GM21737 (cell line): ENCODE results near the gene CHST11.
A peak's percentile ranks its signal among the peaks of the same experiment; 100 is the strongest.

Source experiments
- ATAC-seq: cut with Tn5 transposase; IDR thresholded peaks from one replicate; pipeline ENCODE4 v1.9.1; 2021; ENCODE audit warnings: mild to moderate bottlenecking, moderate library complexity; ENCODE audit not compliant: unreplicated experiment

The CHST11 gene

DNA sequence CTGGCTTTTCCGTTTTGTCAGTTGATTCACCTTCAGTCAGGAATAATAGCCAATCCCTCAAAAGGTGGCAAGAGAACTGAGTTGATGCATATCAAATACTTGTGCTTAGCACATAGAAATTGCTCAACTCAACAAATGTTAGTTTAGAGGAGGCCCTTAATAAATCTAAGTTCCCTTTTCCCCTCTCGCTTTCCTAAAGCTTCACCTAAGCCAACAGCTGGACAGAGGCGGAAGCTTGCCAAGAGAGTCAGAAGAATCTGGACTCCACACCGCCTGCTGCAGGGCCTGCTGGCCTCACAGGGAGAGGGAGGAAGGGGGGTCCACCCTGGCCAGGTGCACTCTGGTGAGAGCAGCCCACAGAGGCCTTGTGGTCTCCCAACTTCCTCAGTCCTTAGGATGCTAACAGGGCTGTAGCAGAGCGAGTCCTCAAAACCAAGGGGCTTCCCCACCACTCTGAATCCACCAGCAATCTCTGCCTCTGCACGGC lies 213.1 kb downstream of the CHST11 start:
- ATAC-seq: peak; percentile 69

DNA sequence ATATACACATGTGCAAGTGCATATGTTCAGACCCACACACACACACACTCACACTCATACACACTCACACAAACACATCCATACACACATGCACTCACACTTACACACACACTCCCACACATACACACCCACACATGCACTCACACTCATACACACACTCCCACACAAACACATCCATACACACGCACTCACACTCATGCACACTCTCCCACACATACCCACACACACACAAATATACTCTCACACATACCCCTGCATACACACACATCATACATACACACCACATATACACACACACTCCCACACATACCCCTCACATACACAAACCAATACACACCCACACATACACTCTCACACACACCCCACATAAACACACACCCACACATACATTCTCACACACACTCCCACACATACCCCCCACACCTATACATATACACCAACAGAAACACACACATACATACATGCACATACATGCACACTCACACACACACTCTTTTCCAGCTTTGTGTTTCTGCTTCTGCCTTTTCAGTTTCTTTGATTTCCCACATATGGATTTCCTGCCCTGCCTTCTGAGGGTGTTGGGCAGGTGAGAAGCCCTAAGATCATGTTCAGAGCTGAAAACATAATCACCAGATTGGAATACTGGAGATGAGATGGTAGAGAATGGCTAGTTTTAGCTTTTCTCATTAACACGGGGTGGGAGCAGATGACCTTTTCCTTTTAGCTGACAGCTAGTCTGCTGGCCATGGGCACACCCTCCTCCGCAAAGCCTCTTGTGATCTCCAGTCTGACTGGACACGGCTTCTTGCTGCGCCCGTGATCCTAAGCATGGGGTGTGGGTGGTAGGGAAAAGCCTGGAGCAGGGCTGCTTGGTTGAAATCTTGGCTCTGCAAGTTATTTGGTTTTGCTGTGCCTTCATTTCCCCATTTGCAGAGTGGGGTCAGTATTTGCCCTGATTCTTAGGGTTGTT lies 214.0 kb downstream of the CHST11 start:
- no peak for ATAC-seq

DNA sequence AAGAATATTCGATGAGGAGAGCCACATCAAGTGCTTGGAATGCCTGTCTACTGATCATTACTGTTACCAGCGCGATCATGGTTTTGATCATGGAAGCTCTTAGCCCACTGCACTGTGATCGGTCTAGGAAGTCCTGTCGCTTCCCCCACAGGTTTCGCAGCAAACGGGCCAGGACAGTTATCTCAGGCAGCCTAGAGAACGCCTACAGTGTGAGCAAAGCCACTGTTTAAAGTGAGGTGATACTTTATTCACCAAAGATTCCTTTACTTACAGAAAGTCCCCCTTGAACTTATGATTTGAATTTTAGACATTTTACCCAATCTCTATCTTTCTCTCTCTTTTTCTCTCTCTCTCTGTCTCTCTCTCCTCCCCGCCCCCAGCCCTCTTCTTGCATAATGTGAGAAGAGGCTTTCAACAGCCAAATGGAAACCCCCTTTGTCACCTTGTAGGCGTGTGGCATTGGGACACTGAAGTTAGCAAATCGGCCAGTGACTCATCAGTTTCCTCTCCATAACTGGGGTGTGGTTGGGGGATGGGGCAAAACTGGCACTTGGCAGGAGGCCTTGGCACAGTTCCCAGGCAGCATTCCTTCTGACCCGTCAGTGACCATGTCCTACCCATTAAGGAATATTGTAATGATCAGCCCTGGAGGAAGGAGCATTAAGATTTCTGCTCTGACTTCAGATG lies 214.8 kb downstream of the CHST11 start:
- peak; percentile 57 for ATAC-seq

DNA sequence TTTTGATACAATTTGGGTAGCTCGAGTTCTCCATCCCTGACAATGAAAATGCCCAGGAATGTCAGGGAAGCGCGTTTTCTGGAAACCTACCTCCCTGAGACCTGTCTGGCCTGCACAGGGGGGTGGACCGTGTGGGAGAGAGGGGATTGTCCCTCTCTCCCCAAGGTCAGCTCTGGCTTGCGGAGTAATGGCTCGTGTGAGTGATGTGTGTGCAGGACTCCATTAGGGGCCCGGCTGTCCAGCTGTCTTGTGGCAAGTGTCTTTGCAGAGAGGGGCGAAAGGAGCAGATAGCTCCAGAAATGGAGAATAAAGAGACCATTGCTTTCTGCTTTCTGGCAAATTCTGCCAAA lies 215.3 kb downstream of the CHST11 start:
- ATAC-seq: no peak

DNA sequence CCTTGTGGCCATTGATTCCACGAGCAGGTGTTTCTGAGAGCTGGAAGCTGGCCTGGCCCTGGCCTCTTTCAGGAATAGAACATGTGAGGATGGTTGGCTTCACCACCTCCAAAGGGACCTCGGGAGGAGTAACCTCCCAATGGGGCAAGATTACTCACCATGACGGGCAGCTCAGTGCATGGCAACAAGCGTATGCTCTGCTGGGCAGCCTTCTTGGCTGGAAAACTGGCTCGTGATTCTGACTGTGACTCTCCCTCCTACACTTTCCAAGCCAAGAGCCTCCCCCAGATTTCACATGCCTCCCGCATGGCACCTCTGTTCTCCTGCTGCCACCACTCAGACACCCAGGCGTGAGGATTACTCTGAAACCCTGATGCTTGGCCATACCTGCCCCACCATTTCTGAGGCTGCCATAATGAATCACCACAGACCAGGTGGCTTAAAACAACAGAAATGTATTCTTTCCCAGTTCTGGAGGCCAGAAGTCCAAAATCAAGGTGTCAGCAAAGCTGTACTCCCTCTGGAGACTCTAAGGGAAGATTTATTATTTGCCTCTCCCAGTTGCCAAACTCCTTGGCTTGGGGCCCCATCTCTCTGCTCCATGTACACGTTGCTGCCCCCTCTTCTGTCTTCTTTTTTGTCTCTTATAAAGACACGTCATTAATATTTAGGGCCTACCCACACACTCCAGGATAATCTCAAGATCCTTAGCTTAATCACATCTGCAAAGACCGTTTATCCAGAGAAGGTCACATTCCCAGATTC lies 215.9 kb downstream of the CHST11 start:
- ATAC-seq: no peak

DNA sequence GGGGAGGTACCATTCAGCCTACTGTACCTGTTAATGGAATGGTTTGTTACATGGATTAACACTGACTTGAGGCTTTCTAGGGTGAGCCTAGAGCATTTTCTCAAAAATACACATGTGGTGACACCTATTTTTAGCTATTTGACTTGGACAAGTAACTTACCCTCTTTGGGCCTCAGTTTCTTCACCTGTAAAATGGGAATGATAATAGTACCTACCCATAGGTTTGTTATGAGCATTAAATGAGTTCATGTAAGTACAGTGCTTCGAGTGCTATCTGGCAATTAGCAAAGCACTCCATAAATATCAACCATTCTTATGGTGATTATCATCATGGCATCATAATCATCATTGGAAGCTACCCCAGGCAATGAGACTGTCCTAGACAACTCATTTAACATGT lies 216.5 kb downstream of the CHST11 start:
- ATAC-seq: no peak

DNA sequence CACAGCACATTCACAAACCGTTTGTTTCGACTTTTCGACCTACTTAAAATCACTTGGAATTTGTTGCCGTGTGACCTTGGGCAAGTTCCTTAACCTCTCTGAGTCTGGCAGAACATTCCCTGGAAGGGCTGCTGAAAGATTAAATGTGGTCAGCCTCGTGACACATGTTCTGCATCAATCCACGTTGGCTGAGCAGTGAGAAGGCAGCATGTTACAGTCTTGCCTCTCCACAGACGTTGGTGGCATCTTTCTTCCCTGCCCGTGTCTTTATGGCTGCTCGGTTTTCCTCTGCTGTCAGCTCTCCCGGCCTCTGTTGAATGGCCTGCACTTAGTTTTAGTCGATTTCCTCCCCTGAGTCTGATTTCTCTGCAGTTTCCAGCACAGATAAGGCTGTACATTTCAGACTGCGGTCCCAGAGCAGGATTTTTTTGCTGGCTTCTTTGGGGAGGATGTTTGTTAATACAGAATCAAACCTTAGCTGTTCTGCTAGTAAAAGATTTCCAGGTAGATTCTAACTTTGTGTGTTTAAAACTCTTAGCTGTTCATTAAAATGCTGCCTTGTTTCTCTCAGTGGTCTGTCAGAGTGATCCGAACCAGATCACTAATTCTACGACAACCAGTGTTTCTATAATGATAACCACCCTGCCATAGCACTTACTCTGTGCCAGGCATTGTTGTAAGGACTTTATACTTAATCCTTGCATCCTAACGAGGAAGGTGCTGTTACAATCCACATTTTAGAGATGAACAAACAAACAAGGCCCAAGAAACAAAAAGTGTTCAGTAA lies 217.1 kb downstream of the CHST11 start:
- ATAC-seq: no peak

DNA sequence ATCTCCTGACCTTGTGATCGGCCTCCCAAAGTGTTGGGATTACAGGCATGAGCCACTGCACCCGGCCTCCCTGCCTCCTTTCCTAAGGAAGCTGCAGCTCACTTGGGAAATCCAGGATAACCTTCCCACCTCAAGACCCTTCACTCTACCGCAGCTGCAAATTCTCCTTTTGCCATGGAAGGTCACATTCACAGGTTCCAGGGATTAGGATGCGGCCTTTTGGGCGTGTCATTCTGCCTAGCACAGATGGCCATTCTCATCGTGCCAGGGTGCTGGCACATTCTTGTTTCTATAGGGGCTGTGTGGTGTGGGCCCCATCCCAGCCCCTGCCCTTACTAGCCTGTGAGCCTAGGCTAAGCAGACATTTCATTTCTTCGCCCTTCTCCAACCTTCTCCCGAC lies 219.9 kb downstream of the CHST11 start:
- ATAC-seq: no peak

DNA sequence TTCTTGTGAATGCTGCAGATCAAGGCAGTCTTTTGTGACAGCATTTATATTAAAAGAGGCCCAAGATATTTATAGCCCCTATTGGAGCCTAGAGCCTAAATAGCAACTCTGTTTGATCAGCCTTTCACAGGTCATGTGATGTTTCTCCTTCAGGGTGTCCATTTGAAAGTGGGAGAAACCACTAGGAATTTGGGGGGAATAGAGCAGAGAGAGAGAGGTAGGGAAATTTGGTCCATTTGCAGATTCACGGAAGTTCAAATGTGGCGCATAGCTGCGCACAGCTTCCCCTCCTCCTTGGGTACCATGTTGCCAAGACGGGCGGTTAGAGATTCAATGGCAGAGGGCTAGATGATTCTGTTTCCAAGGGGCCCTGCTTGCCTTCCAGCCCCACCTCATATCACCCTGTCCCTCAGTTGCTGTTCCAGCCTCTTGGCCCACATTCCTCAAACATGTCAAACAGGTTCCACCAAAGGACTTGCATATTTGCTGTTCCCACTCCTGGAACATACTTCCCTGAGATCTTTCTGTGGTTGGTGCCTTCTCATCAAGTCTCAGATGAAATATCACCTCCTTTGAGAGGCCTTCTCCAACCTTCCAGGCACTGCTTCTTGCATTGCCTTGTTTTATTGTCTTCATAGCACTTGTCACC lies 220.8 kb downstream of the CHST11 start:
- no peak for ATAC-seq

DNA sequence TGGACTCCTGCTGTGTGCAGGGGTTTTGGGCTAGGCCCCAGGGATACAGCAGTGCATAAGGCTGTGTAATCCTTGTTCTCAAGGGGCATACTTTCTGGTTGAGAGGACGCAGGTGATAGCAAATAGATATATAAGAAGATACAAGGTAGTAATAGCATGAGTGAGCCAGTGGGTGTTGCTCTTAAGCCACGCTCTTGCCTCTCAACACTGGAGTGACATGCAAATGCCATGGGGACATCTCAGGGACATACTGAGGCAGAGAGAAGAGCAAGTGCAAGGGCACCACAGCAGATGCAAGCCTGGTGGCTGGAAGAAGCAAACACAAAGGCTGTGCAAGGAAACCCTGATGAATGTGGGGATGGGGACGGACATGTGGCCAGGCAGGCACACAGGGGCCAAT lies 223.3 kb downstream of the CHST11 start:
- ATAC-seq: no peak

DNA sequence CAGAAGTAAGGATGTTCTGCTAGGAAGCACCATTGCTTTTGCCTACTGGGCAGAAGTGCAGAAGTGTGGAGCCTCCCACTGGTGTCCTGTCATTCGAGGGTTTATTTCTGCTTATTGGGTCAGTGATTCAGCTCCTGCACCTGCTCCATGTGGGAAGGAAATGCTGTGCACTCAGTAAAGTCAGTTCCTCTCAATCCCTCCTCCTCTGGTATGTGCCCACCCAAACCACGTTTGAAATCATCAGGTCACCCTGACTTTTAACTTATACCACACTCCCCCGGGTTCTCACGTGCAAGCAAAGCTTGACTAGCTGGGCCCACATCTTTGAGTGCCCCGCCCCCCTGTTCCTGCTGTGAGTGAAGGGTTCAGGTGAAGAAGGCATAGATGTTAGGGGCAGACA lies 223.7 kb downstream of the CHST11 start:
- ATAC-seq: no peak

DNA sequence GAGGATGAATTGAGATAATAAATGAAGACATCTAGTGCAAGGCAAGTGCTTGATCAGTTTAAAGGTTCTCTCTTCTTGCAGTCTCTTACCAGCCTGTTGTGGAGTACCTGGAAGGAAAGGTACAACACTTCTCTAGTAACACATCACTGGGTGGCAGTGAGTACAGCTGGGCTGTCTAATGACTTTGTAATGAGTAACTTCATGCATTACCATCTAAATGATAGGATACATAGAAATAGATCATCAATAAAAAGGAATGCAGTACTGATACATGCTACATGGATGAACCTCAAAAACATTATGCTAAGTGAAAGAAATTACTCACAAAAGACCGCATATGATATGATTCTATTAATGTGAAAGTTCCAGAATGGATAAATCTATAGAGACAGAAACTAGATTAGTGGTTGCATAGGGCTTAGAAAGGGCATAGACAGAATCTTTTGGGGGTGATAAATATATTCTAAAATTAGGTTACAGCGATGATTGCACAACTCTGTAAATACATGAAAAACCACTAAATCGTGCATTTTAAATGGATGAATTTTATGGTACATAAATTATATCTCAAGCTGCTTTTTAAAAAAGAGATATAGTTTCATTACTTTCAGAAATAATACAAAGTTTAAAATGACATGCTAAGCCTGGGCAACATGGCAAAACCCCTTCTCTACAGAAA lies 224.4 kb downstream of the CHST11 start:
- no peak for ATAC-seq

DNA sequence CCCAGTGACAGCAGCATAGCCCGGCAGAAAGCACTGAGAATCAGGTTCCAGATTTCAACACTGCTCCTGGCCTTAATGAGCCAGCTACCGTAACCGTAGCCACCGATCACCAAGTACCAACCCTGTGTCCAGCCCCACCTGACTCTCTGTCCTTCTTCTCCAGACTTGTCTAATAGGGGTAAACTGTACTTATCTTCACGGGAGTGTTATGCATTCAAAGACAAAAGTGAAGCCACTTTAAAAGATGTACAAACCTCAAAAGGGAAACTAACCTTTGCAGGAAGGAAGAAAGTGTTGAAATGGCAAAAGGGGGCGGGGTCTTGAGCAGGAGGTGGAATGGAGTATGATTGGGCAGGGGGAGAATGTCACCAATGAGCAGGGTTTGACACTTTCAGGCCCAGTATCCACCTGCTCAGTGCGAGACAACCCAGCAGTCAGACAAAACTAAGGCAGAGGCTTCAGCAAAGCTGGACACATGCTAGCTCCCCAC lies 226.1 kb downstream of the CHST11 start:
- no peak for ATAC-seq

DNA sequence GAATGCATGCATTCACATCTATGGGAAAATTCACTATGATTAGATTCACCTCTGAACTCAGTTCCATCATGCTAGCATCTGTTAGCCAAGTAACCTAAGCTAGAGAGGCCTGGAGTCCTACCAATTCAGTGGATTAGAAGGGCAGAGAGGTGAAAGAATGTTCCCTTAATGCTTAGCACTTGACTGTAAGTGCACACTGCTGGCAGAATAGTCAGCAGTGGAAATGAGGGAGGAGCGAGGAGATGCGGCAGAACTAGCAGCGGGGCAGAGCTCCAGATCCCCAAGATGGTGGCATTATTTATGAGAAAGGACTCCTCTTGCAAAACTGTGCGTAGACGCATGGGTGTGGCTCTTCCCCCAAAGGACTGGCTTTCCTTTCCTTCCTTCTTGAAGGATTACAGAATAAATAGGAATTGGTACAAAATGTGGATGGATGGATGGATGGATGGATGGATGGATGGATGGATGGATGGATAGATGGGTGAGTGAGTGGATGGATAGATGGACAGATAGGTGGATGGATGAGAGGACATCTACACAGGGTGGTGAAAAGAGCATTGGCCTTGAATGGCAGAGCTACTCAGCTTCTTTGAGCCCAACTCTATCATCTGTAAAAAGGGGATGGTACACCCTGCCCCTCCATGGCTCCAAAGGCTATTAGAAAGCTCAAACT lies 227.2 kb downstream of the CHST11 start:
- no peak for ATAC-seq

DNA sequence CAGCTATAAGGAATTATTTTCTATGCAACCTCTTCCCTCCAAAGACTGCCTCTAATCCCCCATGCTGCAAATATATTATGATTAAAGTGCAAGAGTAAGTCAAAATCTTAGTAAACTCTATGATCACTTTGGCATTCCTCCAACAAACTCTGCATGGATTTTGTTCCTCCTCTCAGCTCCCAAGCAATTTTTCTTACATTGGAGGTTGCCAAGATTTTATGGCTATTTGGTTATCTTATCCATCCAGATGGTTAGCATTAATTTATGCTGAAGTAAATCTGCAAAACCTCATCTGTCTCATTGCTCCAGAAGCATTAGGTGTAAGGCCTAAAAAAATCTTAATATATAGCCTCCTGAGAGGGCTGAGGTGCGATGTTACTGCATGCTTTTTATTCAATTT lies 228.1 kb downstream of the CHST11 start:
- no peak for ATAC-seq

DNA sequence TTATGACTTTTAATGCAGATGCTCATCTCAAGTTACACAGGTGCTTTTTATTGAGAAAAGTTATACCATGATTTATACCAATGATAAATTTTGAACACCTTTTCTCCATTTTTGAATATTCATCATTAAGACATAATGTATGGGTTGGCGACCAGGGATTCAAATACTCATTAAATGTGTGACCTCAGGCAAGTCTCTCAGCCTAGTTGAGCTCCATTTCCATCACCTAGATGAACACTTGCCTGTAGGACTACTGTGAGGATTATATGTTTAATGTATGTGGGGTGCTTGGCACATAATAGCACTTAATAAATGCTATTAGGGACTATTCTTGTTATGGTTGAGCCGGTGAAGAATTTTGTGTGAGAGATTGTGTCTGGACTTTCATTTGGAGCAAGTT lies 228.6 kb downstream of the CHST11 start:
- ATAC-seq: no peak

DNA sequence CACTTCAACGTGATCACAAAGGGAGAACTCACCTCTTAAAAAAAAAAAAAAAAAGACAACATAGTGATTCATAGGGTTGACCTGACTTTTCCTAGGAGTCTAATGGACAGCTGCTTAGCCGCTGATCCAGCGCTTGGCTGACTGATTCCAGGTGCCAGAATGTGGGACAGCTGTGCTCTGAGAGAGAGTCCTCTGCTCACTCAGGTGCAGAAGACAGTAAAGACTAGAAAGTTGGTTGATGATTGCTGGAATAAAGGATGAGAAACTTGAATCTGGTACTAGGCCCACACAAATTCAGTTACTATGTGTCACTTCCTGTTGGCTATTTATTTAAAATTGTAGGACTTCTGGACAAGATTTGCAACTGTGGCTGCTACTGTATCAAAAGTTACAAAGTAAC lies 229.4 kb downstream of the CHST11 start:
- no peak for ATAC-seq

DNA sequence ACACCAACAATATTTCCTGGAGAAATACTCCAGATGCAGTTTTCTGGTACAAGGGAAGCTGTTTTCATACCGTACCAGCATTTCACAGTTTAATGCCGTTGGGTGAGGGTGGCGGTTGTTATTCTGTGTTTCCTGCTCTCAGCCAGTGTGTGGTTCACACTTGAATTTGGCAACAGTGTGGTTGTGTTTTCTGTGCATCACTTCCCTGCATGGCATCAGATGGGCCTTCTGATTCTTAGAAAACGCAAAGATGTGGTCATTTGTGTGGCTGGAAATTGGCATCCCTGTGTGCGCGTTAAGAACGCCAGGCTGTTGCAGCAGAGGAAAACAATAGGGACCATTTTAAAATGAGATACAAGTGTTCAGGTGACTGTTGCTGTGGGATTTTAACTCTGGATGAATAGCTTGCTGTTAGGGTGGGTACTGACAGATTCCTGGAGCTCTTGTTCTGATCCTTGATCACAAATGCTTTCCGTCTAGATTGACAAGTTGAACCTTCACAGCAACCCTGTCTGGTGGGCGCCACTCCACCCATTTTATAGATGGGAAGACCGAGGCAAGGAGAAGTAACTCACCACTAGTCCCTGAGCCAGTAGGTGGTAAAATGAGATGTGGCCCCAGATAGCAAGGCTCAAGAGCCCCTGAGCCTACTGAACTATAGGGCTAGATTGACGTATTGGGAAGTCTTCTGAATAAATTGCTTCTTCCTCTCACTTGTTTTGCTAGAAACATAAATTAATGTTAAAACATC lies 231.2 kb downstream of the CHST11 start:
- ATAC-seq: no peak
